ENCODE data around the gene GPR39.
"Not testable (repeated sequence)": the region's sequence is repeated elsewhere in the genome, so short reads cannot be mapped to it uniquely, and the experiment has no call there.

The GPR39 gene

DNA sequence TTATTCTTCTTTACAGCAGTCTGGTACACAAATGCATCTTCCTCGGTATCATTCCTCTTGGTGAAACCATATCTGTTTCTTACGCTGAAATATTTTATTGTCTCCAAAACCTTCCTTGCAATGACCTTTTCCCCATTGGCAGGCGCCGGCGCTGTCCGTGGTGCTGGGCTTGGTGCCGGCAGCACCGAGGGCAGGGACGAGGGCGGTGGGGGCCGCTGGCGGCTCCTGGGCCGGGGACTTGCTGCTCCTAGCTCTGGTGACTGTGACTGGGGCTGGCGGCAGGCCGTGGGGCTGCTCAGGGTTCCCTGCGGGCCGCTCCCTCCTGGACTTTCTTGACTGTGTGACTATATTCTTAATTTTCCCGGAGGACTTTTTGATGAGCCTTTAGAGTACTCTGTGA, 72.5 kb downstream of the GPR39 start:
- no peak for DNase-seq (ENCODE audit: low read depth in 2 of 2, low spot score in 1 of 2)

DNA sequence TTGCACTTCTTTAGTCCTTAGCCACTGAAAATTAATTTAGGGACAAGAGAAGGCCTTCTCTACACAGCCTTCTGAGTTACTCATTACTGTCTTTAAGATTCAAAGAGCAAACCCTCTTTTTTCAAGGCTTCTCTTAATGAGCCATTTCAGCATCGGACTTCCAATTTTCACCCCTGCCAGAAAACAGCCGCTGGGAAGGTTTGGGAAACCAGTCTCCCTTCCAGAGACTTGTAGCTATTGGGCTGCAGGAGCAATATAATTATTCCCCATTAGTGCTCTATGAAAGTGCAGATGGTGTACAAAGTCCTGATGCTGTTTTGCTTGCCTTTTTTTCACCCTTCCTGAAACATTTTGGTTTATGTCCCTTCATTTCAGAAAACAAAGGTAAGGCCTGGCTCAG, 79.3 kb downstream of the GPR39 start:
- DNase-seq (ENCODE audit: low read depth in 2 of 2, low spot score in 1 of 2): no peak

- DNase-seq (ENCODE audit: low read depth in 2 of 2, low spot score in 1 of 2): no peak
Observed at GRCh38 chr2:132496555-132496954, 80.0 kb downstream of the GPR39 start.

DNA sequence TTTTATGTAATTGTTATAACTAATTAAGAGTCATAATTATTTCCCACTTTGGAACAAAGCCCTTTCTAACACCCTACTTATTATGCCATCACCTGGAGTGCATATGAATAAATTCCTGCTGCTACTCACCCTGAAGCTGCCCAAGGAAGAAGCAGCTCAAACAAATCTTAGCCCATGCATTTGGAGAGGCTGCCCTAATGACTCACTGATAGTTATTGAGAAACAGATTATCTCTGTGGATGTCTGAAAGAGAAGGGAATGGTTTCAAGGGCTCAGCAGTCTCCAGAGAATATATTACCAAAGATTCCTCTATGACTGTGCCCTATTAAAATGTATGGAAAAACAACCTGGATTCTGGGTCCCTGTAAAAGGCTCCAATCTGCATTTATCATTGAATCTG, 81.0 kb downstream of the GPR39 start:
- no peak for DNase-seq (ENCODE audit: low read depth in 2 of 2, low spot score in 1 of 2)

DNA sequence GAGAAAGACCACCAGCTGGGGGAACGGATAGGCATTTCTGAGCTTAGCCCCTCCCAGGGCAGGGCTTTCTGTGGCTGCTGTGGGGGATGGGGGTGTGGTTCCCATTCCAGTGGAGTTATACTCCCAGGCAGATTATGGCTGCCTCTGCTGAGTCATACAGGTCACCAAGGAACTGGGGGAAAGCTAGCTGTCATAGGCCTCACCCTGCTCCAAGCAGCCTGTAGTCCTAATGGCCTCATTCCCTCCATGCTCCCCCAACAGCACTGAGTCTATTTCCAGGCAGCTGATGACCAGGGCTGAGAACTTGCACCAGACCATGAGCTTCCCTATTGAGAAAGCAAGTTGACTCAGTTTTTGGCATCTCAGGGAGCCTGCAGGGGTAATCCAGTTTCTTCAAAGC, 87.1 kb downstream of the GPR39 start:
- no peak for DNase-seq (ENCODE audit: low read depth in 2 of 2, low spot score in 1 of 2)

- no peak for DNase-seq (ENCODE audit: low read depth in 2 of 2, low spot score in 1 of 2)
Observed at GRCh38 chr2:132515010-132515409, 98.4 kb downstream of the GPR39 start.

GRCh38 chr2:132517386-132517785, 100.8 kb downstream of the GPR39 start:
- no peak for DNase-seq (ENCODE audit: low read depth in 2 of 2, low spot score in 1 of 2)

DNA sequence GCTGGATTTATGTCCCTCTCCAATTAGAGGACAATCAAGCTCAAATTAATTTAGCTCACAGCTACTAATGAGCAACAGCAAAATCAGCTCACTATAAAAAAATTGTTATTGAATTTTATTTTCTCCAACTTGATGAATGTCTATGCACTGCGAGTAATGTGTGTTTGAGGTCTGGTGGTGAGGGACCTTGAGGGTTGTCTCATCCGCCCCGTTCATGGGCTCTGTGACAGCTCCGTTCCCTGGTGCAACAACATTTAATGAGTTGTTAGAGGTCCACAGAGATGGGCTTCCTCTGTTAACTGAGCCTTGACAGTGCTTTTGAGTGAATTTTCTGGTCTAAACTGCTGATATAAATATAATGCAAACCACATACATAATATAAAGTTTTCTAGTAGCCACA, 101.7 kb downstream of the GPR39 start:
- no peak for DNase-seq (ENCODE audit: low read depth in 2 of 2, low spot score in 1 of 2)

DNA sequence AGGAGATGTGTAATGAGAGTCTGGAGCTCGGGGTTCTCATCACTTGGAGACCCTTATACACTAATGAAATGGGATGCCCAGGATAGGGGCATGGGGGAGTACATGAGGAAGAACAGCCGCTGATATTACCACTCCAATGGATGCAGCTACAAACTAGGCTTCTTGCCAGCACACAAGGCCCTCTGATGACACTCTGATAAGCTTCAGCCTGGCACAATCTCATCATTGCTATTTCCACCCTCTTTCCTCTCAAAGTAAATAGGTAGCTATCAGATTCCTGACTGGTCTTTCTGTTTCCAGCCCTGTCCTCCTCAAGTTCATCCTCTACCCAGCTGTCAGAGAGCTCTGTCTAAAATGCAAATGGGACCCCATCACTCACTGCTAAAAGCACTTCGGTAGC, 103.0 kb downstream of the GPR39 start:
- no peak for DNase-seq (ENCODE audit: low read depth in 2 of 2, low spot score in 1 of 2)

GRCh38 chr2:132521341-132521740, 104.7 kb downstream of the GPR39 start:
- no peak for DNase-seq (ENCODE audit: low read depth in 2 of 2, low spot score in 1 of 2)

- no peak for DNase-seq (ENCODE audit: low read depth in 2 of 2, low spot score in 1 of 2)
Observed at GRCh38 chr2:132522901-132523300, 106.3 kb downstream of the GPR39 start.

DNA sequence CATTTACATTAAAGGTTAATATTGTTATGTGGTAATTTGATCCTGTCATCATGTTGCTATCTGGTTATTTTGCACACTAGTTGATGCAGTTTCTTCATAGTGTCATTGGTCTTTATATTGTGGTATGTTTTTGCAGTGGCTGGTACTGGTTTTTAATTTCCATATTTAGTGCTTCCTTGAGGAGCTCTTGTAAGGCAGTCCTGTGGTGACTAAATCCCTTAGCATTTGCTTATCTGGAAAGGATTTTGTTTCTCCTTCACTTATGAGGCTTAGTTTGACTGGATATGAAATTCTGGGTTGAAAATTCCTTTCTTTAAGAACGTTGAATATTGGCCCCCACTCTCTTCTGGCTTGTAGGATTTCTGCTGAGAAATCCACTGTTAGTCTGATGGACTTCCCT, 120.5 kb downstream of the GPR39 start:
- DNase-seq (ENCODE audit: low read depth in 2 of 2, low spot score in 1 of 2): not testable (repeated sequence)

GRCh38 chr2:132538331-132538855, 121.8 kb downstream of the GPR39 start:
- no peak for DNase-seq (ENCODE audit: low read depth in 2 of 2, low spot score in 1 of 2)

DNA sequence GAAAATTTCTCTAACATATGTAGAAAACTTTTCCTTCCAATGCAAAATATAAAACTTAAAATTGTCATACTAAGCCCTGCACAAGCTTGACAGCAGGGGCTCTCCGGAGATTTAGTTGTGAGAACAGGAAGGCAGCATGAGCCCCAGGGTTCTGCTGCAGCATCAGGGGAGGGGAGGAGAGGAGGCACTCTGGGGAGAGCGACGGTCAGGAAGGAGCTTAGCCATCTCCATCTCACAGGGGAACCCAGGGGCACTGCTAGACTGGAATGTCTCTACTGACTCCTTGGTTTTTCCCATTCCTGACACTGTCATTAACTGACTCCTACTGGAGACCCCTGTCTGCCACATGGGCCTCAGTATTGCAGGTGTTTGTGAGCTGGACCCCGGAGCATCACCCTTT, 123.6 kb downstream of the GPR39 start:
- no peak for DNase-seq (ENCODE audit: low read depth in 2 of 2, low spot score in 1 of 2)

- DNase-seq (ENCODE audit: low read depth in 2 of 2, low spot score in 1 of 2): no peak
Observed at GRCh38 chr2:132542953-132543569, 126.5 kb downstream of the GPR39 start.

DNA sequence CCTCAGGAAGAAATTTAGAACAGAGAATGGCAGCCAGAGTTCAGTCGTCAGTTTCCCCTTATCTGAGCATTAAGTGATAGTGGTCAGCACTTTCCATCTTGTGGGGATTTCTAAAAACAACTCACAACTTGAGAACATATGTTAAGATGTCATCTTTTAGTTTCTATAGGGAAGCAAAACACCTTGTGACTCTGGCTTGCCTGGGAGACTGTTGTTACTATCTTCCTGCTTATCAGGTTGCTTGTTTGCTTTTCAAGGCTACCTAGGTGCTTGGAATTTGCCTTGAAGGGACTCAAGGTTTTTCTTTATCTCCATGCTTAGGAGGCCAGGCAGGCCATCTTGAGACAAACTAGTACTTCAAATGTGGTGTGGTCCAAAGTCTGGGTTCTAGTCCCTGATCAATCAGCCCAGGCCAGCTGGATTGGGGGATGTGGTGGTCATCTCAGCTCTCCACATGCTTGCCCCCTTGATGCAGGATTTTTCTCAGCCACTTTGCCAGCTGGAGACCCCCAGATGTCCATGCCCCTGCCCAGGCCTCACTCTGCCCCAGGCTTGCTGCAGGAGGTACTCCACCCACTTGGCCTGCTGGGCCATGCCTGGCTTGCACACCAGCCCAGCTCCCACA, 127.5 kb downstream of the GPR39 start:
- DNase-seq (ENCODE audit: low read depth in 2 of 2, low spot score in 1 of 2): no peak

- no peak for DNase-seq (ENCODE audit: low read depth in 2 of 2, low spot score in 1 of 2)
Observed at GRCh38 chr2:132547090-132547687, 130.6 kb downstream of the GPR39 start.

GRCh38 chr2:132549935-132550670, 133.5 kb downstream of the GPR39 start:
- no peak for DNase-seq (ENCODE audit: low read depth in 2 of 2, low spot score in 1 of 2)

DNA sequence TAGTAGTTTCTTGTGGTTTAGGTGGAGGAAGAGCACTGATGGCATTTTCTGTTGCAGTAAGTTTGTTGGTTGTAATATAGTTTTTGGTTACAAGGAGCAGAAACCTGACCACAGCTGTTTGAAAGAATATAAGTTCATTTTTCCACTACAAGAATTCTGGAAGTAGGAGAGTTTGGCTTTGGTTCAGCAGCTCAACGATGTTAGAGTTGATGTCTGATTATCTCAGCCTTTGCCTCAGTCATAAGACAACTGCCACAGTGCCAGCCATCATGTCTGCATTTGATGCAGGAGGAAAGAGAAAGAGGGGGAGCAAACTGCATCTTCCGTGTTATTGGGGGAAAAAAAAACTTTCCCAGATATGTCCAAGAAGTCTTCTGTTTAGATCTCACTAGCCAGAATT, 134.3 kb downstream of the GPR39 start:
- DNase-seq (ENCODE audit: low read depth in 2 of 2, low spot score in 1 of 2): no peak

DNA sequence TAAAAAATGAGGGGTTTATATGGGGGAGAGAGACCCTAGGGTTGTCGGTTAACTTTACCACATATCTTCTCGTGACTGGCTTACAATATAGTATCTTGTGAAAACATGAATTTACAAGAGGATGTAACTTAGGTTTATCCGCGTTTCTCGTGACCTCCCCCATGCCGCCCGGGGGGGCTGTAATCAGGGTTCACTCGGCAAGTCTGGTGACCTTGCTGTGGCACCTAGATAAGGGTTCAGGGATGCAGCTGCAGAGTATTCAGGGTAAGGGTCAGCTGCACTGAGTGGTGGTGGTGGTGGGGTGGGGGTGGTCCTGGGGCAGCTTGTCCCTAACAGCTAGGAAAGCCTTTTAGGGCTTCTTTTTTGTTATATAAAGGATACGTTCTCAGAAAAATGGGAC, 141.1 kb downstream of the GPR39 start:
- DNase-seq (ENCODE audit: low read depth in 2 of 2, low spot score in 1 of 2): no peak

DNA sequence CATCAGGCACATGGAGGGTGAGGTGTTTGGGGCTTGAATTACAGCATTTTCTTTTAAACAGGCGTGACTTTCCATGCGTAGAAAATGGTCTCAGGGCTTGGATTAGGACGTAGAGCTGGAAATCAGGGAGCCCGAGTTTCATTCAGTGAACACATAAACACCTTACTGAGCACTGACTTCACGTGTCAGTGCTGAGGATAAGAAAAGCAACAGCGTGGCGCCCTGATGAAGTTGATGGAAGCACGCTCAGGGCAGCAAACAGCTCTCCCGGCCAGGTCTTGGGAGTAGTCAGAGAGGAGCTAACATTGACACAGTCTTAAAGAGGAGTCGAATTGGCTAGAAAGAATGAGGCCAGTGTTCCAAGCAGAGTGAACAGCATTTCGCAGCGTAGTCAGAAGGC, 142.7 kb downstream of the GPR39 start:
- DNase-seq (ENCODE audit: low read depth in 2 of 2, low spot score in 1 of 2): no peak

GRCh38 chr2:132559921-132560320, 143.3 kb downstream of the GPR39 start:
- DNase-seq (ENCODE audit: low read depth in 2 of 2, low spot score in 1 of 2): no peak

Measured in stimulated activated CD8-positive, alpha-beta memory T cell treated with anti-CD3 and anti-CD28 coated beads, Interleukin-4, amount 100 ng/mL, for 1 hour (primary cell).